NCI-H69 (cell line): ENCODE results near the gene UCP2.

Experiments used
- DNase-seq: peaks from one replicate; lab custom pipeline; 2025; lab: John Stamatoyannopoulos, UW

UCP2 gene

DNA sequence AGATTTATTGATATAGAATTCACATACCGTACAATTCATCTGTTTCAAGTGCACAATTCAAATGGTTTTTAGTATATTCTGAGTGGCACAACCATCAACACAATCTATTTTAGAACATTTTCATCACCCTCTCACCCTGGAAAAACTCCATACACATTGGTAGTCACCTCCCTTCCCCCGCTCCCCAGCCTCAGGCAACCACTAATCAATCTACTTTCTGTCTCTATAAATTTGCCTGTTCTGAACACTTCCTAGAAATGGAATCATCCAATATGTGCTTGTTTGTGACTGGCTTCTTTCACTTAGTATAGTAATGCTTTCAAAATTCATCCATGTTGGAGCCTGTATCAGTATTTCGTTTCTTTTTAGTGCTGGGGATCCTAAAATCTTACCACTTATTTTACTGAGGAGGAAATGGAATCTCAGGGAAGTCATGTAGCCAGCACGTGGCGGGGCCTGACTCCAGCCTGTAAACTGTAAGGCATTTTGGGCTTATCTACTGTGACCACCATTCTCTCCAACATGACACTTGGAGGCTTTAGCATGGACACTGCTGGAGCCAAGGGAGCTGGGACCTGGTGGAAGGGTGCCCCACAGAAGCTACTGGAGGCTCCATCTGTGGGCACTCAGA, 27.1 kb upstream of the UCP2 start:
- DNase-seq, result no peak

DNA sequence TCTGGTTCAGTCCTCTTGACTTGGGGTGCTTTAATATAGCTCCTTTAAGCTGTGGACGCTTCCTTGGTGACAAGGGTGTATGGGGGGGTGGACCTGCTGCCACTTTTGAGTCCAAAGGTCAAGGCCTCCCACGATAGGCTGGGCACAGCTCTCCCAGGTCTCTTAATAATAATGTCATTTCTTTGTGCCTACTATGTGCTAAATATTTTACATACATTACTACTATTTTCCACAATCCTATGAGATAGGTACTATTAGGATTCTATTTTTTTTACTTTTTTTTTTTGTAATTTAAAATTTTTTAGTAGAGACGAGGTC, 26.5 kb upstream of the UCP2 start:
- no peak for DNase-seq

DNA sequence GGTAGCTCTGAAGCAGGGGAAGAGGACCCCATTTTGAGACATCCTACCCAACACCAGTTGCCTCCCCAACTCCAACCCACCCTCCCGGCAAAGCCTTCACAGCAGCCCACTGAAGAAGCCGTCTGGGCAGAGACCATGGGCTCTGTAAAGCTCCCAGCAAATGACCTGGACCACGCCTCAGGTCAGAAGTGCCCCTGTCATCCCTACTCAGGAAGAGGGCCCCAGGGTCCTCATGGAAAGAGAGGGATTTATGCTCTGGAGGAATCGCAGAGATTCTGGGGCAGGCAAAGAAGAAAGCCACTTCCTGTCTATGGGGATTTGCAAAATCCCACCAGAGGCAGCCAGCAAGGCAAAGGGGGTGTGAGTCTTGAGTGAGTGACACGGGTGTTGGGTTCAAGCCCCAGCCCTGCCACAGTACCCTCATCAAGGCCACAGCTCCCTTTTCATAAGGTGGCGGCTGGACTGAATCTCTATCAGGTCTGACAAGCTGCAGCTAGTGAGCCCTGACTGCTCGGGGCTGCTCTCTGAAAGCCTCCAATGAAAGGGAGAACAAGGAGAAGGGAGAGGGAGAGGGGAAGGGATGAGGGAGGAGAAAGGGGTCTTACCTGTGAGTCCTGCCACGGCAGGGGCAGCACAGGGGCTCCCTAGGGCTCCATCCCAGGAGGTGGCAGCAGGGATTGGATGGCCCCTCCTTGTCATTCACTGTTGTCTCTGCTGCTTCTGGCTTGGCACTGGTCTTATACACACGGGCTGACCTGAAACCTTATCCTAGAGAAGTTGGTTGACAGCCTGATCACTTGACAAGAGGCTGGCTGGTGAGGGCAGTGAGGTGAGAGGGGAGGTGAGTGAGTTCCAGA, 26.0 kb upstream of the UCP2 start, which contains the start of gene UCP3:
Gene UCP3, minus strand, starts transcription at position 713 of the 857 bp plus-strand sequence. CDS start 2,043 bp downstream, outside the sequence.
- peak; percentile 13 for DNase-seq

DNA sequence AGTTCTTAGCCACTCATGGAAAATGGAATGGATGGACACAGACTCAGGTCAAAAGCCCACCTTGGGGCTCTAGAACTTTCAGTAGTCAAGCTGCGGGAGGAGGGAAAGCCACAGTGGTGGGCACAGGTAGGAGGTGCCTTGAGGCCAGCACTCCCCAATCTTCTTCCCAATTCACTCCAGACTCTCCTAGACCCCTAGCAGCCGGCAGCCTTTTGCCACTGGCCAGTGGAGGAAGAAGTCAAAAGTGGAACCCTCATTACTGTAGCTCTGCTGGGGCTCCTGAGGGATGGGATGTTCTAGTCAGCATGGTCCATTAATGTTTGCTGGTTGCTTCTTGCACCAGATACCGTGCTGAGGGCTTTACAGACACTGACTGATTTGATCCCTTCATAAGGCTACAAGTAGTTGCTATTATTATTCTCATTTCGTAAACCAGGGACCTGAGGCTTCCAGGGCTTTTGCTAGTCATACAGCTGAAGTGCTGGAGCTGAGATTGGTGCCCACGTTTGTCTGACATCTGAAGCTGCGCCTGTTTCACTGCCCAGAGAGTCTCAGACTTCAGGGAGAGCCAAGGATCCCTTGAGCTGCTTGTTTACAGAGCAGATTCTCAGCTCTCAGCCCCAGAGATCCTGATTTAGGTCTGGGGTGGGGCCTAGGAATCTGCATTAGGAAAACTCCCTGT, 25.2 kb upstream of the UCP2 start:
- no peak for DNase-seq

DNA sequence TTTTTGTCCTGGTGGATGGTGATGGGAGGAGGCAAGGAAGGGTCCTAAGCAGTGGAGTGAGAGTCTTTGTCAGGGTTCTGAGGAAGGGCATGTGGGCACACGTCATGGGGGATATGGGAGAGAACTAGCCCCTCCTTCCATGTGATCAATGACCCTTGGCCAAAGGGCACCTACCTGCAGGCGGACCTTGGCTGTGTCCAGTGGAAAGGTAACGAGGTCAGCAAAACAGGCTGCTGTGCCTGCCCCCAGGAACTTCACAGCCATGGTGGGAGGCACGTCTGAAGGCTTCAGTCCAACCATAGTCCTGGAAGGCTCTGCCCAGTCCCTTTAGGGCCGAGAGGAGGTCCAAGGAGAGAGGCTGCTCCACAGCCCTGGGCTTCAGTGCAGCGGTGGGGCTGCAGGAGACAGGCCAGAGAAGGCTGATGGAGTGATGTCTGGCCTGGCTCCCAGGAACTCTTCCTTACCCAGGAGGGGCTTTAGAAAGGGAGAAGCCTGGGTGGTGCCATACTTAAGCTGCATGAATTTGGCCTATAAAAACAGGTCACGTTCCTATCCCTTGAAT, 24.2 kb upstream of the UCP2 start:
- DNase-seq, result no peak

DNA sequence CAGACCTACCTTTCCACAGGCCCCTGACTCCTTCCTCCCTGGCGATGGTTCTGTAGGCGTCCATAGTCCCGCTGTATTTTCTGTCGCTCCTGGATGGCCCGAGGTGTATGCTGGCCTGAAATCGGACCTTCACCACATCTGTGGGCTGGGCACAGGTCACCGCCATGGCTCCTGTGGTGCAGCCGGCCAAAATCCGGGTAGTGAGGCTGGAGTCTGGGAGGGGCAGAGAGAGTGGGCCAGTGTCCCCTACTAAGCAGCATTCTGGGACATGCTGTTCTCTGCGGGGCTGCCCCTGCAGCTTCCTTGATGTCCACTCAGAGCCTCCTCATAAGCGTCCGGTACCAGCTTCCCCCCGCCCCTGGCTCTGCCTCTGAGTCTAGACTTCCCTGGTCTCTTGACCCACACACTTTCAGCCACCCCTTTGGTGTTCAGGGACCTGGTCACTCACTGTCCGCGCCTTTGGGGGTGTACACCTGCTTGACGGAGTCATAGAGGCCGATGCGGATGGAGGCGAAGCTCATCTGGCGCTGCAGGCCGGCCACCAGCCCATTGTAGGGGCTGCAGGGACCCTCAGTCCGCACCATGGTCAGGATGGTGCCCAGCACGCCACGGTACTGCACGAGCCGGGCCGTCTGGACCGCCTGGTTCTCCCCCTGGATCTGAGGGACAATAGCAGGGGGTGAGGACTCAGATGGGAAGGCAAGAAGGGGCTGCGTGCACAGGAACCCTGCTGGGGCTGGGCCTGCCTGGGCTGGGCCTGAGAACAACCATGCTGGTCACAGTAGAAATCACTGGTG, 23.3 kb upstream of the UCP2 start:
- no peak for DNase-seq

DNA sequence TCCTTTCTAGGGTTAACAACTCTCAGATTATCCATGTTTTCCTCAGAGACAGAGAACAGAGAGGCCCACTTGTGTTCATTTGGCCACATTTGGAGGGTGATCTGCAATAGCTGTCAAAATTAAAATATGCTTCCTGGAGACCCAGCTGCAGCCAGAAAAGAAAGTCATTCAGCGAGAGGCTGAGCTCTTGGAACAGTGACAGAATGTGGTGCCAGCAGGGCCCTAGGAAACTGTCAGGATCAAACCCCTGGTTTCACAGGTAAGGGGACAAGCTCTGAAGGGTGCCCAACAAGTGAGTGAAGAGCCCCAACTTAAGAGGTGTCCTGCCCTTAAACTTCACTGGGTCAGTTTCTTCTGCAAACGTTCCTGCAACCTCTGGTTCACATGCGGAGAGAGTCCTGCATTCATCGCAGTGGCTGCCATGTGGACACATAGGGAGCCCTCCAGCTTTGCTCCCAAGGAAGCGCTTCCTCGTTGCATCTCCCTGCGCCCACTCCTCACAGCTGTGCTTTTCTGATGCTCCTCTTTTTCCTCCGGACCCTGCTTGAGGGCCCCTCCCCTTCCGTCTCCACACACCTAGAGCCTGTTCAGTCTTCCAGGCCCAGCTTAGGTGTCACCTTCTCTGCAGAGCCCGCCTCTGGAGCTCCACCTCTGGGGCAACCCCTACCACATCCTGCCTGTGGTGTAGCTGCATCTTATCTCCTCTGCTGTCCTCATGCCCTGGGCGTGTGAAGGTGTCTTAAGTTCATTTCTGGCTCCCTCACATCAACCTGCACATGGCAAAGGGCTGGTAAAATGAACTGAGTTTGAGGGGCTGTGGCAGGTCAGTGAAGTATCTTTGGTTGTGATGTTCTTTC, 22.3 kb upstream of the UCP2 start:
- DNase-seq, result no peak

DNA sequence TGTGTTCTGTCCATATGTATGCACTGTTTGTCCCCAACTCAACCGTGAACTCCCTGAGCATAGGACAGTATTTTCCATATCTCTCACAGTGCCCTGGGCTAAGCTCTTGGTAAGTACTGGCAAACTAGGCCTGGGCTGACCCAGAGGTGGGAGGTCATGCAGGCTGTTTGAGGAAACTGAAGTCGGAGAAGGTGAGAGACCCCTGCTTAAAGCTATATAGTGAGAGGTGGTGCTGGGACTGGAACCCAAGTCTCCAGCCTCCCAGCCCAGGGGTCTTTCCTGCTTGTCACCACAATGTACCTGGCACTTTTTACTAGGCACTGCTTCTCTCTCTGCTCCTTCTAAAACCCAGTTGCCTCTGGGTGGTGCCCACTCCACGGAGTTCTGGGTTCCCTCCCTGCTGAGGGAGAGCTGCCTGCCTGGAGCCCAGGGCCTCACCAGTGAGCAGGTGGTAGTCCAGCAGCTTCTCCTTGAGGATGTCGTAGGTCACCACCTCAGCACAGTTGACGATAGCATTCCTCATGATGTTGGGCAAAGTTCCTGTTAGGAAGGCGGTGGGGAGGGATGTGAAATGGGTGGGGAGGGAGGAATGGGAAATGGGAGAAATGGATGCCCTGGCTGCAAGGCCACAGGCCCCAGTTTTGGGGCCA, 21.5 kb upstream of the UCP2 start:
- no peak for DNase-seq

DNA sequence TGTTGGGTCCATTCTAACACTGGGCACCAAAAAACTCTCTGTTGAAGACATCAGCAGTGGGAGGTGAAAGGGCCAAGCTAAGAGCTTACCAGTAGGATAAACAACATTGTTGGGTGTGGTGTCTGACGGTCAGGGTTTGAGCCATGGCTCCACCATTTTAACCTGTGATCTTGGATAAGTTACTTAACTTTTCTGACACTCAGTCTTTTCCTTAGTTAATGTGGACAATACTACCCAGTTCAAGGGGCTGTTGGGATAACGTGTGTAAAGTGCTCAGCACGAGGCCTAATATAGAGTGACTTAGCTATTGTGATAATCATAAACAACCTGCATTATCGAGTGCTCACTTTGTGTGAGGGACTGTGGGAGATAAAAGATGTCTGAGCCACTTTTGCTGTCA, 20.2 kb upstream of the UCP2 start:
- no peak for DNase-seq

DNA sequence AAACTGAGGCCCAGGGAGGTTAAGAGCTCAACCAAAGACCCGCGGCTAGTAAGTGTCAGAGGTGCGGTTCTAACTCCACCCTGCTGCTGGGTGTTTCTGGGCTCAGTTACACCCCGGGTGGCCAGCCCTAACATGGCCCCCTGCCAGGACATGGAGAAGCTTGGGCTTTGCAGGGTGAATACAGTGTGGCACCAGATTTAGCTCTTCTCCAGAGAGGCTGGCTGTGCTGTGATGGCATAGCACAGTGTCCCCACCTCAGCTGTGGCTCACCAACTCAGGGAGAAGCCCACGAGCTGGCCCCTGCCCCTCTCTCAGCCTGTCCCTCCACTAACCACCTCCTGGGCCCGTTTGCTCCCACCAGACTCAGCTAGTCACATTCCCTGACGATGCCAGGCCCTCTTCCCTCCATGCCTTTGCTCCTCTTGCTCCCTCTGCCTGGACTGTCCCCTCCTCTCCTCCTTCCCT, 19.2 kb upstream of the UCP2 start:
- no peak for DNase-seq

DNA sequence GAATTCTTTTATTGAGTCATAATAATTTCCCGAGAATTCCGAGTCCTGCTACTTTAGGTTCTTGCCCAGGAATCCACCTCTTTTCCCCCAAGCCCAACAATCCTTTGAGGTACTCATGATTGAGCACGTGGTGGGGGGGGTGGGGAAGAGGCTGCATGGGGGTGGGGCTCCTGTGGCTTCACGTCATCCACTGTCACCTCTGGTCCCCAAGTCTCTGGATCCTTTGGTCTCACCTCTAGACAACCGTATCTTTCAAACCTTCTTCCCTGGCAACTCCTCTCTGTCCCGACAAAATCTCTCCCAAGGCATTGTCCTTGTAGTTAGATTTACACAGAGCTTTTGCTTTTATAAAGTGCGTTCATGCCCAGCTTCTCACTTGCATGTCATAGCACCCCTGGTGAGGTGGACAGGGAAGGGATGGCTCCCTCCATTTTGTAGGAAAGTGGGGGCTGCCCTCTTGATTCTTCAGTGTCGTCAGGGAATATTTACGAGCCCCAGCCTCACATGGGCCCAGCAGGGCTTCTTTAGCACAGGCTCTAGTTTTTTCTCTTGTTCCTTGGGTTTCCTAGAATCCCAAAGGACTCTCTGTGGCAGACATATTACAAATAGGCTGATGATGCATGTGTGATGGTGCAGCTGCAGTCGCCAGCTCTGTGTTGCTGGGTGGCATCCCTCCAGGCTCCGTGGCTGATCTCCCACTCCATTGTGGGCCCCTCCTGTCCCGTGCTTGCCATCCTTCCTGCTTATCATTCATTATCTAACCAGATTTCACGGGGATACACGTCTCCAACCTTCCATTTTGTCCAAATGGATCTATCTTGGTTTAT, 17.9 kb upstream of the UCP2 start:
- no peak for DNase-seq

DNA sequence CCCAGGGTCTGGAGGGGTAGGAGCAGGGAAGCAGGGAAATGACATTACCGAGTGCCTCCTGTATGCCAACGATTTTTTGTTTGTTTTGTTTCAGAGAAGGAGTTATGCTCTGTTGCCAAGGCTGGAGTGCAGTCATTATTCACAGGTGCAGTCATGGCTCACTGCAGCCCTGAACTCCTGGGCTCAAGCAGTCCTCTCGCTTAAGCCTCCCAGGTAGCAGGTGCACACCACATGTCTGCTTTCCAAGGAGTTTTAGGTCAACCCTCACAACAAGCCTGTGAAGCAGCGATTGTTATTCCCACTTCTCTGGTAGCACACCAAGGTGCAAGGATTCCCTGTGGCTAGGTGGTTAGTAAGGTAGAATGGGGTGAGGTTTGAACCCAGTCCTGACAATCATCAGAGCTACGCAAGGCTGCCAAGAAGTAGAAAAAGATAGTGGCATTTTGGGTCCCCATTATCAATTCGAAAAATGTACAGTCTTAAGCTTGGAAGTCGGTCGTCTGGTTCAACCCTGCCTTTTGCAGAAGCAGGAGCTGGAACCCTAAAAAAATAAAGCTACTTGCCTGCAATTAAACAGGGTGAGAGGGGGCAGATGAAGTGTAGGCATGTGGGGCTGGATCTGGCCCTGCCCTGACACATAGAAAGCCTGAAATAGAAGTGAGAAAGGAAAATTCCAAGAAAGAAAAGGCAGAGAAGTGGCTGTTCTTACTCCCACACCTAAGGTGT, 17.1 kb upstream of the UCP2 start:
- DNase-seq, result peak; percentile 73

DNA sequence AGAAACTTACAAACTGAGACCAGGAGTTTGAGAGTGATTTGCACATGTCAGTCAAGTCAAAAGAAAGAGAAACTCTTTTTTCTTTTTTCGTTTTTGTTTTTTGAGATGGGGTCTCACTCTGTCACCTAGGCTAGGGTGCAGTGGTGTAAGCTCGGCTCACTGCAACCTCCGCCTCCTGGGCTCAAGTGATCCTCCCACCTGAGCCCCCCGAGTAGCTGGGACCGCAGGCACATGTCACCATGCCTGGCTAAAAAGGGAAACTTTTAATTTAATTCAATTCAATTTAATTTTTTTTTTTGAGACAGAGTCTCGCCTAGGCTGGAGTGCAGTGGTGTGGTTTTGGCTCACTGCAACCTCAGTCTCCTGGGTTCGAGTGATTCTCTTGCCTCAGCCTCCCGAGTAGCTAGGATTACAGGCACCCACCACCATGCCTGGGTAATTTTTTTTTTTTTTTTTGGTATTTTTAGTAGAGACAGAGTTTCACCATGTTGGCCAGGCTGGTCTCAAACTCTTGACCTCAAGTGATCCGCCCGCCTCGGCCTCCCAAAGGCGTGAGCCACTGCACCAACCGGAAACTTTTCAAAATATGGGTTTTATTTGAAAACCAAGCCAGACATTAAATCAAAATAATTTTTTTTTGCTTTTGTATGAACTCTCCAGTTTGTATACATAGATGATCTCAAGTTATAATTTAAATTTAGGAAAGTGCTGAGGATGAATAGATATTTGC, 16.4 kb upstream of the UCP2 start:
- no peak for DNase-seq

DNA sequence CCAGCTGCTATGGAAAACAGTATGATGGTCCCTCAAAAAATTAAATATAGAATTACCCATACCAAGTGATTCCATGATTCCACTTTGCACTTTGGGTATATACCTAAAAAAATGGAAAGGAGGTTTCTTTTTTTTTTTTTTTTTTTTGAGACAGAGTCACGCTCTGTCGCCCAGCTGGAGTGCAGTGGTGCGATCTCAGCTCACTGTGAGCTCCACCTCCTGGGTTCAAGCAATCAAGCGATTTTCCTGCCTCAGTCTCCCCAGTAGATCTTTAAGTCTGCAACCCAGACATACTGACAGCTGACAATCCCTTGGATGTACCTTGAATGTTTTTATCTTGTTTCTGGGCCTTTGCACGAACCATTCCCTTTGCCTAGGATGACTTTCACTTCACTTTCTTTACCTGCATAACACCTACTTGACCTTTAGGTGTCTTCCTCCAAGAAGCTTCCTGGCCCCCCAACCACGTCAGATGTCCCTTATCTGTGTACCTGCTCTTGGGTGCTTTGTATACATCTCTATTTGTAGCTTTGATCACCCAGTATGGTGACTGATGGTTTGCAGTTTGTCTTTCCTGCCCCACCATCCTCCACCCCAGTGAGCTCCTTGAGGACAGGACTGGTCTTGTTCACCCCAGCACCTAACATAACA, 14.6 kb upstream of the UCP2 start:
- DNase-seq, result no peak

DNA sequence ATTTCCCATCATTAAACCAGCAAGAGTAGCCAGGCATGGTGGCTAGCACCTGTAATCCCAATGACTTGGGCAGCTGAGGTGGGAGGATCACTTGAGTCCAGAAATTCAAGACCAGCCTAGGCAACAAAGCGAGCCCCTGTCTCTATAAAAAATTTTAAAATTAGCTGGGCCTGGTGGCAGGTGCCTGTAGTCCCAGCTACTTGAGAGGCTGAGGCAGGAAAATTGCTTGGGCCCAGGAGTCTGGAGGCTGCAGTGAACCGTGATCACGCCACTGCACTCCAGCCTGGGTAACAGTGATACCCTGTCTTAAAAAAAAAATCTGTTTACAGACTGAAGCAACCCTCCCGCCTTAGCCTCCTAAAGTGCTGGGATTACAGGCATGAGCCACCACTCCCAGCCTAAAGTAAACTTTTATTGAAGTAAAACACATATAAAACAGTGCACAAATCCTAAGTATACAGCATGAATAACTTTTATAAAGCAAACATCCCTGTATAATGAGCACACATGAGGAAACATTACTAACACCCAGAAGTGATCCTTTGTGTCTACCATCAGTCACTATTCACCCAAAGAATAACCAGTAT, 13.6 kb upstream of the UCP2 start:
- DNase-seq, result peak; percentile 45

DNA sequence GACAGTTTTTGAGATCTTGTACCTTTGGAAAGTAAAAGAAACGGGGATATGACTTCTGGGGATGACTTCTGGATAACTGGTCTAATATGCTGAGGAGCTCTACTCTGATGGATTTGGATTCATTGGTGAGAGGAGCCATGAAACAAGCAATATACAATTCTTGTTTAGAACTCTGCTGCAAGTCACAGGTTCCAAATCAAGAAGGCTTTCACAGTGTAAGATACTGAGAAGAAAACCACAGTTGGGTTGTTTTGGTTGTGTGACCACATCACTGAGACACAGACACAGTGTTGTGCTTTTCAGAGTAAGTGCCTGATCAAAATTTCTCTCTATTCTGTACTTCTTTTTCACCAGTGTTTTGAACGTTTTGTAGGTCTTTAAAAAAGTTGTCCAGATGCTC, 13.1 kb upstream of the UCP2 start:
- DNase-seq, result no peak

DNA sequence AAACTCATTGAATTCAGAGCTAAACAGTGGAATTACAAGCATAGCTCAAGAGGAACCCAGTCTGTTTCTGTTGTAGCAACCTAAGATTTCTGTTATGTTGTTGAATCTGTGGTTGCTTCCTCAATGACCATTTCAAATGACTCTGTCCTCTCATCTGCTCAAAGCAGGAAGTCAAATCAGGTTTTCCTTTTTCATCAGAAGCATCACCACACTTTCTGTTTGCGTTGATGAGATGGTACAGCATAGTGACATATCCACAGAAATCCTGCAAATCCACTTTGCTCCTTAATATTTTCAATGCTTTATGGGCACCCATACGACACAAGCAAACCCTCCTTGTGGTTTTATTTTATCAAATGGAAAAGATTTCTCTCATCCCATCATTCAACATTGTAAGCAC, 12.6 kb upstream of the UCP2 start:
- DNase-seq, result no peak
